WI38 (cell line): ENCODE measurements around the gene SLC38A11.

Source experiments
- H3K4me3 ChIP-seq: 2 replicates; pipeline ENCODE4 v1.5.1; 2011; ENCODE audit warnings: low read depth, mild to moderate bottlenecking, control low read depth, low read length
- TF ChIP-seq, protein P1 (sequence below): IDR thresholded peaks from 2 replicates; pipeline ENCODE4 v1.5.1; 2012; ENCODE audit warnings: low read depth, mild to moderate bottlenecking, control low read depth, low read length

SLC38A11 gene

GRCh38 chr2:164877927-164878326 lies 77.4 kb downstream of the SLC38A11 start:
- H3K4me3 ChIP-seq: no peak overlapping the region
- TF ChIP-seq, protein P1, sequence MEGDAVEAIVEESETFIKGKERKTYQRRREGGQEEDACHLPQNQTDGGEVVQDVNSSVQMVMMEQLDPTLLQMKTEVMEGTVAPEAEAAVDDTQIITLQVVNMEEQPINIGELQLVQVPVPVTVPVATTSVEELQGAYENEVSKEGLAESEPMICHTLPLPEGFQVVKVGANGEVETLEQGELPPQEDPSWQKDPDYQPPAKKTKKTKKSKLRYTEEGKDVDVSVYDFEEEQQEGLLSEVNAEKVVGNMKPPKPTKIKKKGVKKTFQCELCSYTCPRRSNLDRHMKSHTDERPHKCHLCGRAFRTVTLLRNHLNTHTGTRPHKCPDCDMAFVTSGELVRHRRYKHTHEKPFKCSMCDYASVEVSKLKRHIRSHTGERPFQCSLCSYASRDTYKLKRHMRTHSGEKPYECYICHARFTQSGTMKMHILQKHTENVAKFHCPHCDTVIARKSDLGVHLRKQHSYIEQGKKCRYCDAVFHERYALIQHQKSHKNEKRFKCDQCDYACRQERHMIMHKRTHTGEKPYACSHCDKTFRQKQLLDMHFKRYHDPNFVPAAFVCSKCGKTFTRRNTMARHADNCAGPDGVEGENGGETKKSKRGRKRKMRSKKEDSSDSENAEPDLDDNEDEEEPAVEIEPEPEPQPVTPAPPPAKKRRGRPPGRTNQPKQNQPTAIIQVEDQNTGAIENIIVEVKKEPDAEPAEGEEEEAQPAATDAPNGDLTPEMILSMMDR: no peak

- no peak overlapping the region for H3K4me3 ChIP-seq
- TF ChIP-seq, protein P1: no peak
Observed at GRCh38 chr2:164877169-164877568, 78.2 kb downstream of the SLC38A11 start.

- TF ChIP-seq, protein P1: no peak
- H3K4me3 ChIP-seq: no peak overlapping the region
Observed at GRCh38 chr2:164875334-164876205, 79.8 kb downstream of the SLC38A11 start.

GRCh38 chr2:164873210-164873908 lies 82.0 kb downstream of the SLC38A11 start:
- H3K4me3 ChIP-seq: no peak overlapping the region
- TF ChIP-seq, protein P1: no peak

DNA sequence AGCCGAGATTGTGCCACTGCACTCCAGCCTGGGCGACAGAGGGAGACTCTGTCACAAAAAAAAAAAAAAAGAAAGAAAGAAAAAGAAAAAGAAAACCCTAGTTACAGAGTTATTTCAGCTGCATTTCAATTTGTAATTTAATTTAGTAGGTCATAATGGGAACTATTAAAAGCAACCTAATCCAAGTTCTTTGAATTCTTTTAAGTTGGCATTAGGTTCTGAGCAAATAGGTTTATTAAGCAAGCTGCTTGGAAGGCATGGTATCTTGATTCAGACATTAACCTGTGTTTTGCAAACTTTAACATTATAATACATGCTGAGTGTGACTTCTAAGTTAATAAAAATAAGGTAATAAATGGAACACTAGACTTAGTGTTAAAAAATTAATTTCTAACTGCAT lies 83.9 kb downstream of the SLC38A11 start:
- TF ChIP-seq, protein P1: no peak
- H3K4me3 ChIP-seq: no peak overlapping the region

GRCh38 chr2:164869420-164869772 lies 85.9 kb downstream of the SLC38A11 start:
- no peak overlapping the region for H3K4me3 ChIP-seq
- TF ChIP-seq, protein P1: no peak
